ENCODE measurements around the gene AP1AR. TPM values are rescaled to one million over a fixed set of nuclear protein-coding genes. Genes with fewer than 3 reads are reported as not detected.

AP1AR gene
- total RNA-seq, 1 experiment from 2014 or later, result 38.4 TPM

DNA sequence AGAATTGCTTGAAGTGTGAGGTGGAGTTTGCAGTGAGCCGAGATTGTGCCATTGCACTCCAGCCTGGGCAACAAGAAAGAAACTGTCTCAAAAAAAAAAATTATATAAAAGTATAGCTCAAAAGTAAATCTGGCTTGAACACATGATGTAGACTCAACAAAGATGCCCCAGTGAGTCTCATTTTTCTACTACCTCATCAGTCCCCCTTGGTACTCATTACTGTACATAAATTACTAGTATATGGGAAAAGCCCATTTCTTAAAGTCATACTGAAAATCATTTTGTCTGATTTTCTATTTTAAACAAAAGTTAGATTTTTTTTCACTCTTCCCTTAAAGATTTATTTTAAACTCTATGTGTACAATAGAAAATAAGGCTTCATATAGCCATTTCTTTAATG is 47.1 kb upstream of the AP1AR start:
- peaks cover 15% of the 10 kb centered on the region for H3K4me1 Mint-ChIP-seq (ENCODE audit: insufficient read depth, unreplicated experiment)

DNA sequence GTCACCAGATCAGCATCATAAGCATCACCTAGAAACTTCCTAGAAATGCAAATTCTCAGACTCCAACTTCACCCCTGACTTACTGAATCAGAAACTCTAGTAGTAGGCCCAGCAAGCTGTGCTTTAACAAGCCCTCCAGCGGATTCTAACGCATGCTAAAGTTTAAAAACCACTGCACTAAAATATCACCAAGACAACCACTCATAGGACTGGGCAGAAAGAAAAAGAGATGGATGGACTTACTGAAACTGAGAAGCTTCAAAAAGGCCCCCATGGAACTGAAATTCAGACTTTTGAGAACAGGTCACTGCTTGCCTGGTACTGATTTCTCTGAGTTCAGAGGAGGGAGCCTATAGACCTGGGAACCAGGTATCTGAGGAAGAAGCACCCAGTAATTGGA is 46.3 kb upstream of the AP1AR start:
- no TSS peak for BruUV-seq (replicated peaks)
- TF ChIP-seq CTCF (IDR thresholded peaks at IDR 0.05; ENCODE audit: unreplicated experiment), result no peak
- H3K27me3 Mint-ChIP-seq (ENCODE audit: insufficient read depth, unreplicated experiment), result no peaks in the 10 kb centered on the region
- peaks cover 15% of the 10 kb centered on the region for H3K4me1 Mint-ChIP-seq (ENCODE audit: insufficient read depth, unreplicated experiment)
- peaks cover 14% of the 10 kb centered on the region for H3K36me3 Mint-ChIP-seq (ENCODE audit: insufficient read depth, unreplicated experiment)
- H3K9me3 Mint-ChIP-seq (ENCODE audit: unreplicated experiment), result no peaks in the 10 kb centered on the region
- ChIA-PET POLR2A (interaction anchor here (0.6 to 5.8 kb wide), 7 partner anchors 11 to 47 kb away, joined by 3 to 39 read pairs (median 5); partner anchors contain the start of genes AP1AR and FAM241A), CTCF (interaction anchor here (0.5 to 1.8 kb wide), 5 partner anchors 49 to 112 kb away, joined by 3 to 5 read pairs (median 4); partner anchors contain the start of gene ALPK1)
- intact Hi-C loops (cut with micrococcal nuclease), result loop anchor here (5.0 kb wide), 1 partner anchor 38 kb away; the partner anchor contains the start of gene FAM241A
- DNase-seq (ENCODE audit: unreplicated experiment), result no peak
- H3K27ac Mint-ChIP-seq (ENCODE audit: low read depth, unreplicated experiment), result no peak overlapping the region
- H3K4me3 Mint-ChIP-seq (ENCODE audit: unreplicated experiment), result no peak overlapping the region

More for the DNA sequence above, 47.1 kb upstream of the AP1AR start:
- no peaks in the 10 kb centered on the region for H3K9me3 Mint-ChIP-seq (ENCODE audit: unreplicated experiment)
- peaks cover 9% of the 10 kb centered on the region for H3K36me3 Mint-ChIP-seq (ENCODE audit: insufficient read depth, unreplicated experiment)
- ChIA-PET POLR2A (interaction anchor here (0.7 to 5.8 kb wide), 7 partner anchors 10 to 73 kb away, joined by 3 to 39 read pairs (median 3); partner anchors contain the start of gene AP1AR), CTCF (interaction anchor here (1.8 kb wide), 1 partner anchor 85 kb away, joined by 5 read pairs; no protein-coding TSS in a partner anchor)
- no peak for TF ChIP-seq CTCF (IDR thresholded peaks at IDR 0.05; ENCODE audit: unreplicated experiment)
- BruUV-seq (replicated peaks), result no TSS peak
- H3K27ac Mint-ChIP-seq (ENCODE audit: low read depth, unreplicated experiment), result no peak overlapping the region
- DNase-seq (ENCODE audit: unreplicated experiment), result no peak
- H3K4me3 Mint-ChIP-seq (ENCODE audit: unreplicated experiment), result no peak overlapping the region
- intact Hi-C loops (cut with micrococcal nuclease), result no loop called here
- no peaks in the 10 kb centered on the region for H3K27me3 Mint-ChIP-seq (ENCODE audit: insufficient read depth, unreplicated experiment)

DNA sequence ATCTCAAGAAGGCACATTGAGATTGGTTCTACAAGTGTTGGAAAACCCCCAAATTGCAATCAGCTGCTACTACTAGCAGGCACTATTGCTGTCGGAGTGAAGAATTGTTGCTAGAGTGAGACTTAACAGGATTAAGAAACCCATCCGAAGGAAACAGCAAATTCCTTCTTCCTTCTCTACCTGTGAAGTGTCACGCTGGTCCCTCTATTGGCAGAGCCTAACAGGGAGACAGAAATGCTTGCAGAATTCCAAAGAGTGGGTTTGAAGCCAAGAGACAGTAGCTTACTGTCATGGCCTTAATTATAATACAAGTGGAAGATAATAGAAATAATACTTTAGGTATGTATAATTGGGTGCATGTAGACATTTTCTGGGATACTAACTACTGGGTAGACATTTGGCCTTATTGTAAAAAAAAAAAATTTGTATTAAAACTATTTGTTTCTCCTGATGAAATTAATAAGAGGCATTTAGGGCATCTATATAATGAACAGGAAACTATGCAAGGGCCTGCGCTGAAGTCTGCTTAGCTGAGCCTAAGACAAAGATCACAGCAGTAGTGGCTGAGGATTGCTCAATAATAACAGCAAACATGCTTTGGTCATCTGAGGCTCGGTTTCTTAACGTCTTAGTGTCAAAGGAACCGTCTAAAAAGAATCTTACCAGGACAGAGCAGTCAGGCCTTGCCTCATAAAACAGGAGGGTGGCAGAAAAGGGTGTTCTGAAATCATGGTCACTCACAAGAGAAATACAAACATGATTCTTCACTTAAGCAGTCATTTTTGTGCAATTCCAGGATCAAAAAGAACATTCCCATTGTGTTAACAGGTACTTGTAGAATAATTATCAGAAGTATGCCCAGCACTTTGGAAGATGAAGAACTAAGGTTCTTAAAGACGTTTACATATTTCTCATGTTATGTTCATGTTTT is 45.6 kb upstream of the AP1AR start:
- no peak overlapping the region for H3K27ac Mint-ChIP-seq (ENCODE audit: low read depth, unreplicated experiment)

More for the DNA sequence above, 45.6 kb upstream of the AP1AR start:
- no peaks in the 10 kb centered on the region for H3K27me3 Mint-ChIP-seq (ENCODE audit: insufficient read depth, unreplicated experiment)
- H3K4me1 Mint-ChIP-seq (ENCODE audit: insufficient read depth, unreplicated experiment), result peaks cover 15% of the 10 kb centered on the region
- TF ChIP-seq CTCF (IDR thresholded peaks at IDR 0.05; ENCODE audit: unreplicated experiment), result no peak
- H3K9me3 Mint-ChIP-seq (ENCODE audit: unreplicated experiment), result no peaks in the 10 kb centered on the region
- ChIA-PET POLR2A (interaction anchor here (0.6 to 5.8 kb wide), 9 partner anchors 9 to 46 kb away, joined by 3 to 39 read pairs (median 3); partner anchors contain the start of genes AP1AR and FAM241A), CTCF (interaction anchor here (0.6 to 1.8 kb wide), 4 partner anchors 48 to 87 kb away, joined by 3 to 5 read pairs (median 4); no protein-coding TSS in a partner anchor)
- peak; percentile 39 for DNase-seq (ENCODE audit: unreplicated experiment)
- BruUV-seq (replicated peaks), result no TSS peak
- peaks cover 14% of the 10 kb centered on the region for H3K36me3 Mint-ChIP-seq (ENCODE audit: insufficient read depth, unreplicated experiment)
- no peak overlapping the region for H3K4me3 Mint-ChIP-seq (ENCODE audit: unreplicated experiment)
- intact Hi-C loops (cut with micrococcal nuclease), result loop anchor here (5.0 kb wide), 1 partner anchor 39 kb away; the partner anchor contains the start of gene FAM241A
